Endodermal cell (in vitro differentiated cells): ENCODE results near the gene AMY2A. TPM values are rescaled to one million over a fixed set of nuclear protein-coding genes. Genes with fewer than 3 reads are reported as not detected.
"Not testable (repeated sequence)": the region's sequence is repeated elsewhere in the genome, so short reads cannot be mapped to it uniquely, and the experiment has no call there.

Experiments
- DNase-seq: peaks from one replicate; pipeline ENCODE4 v3.0.0-alpha.2; 2017
- H3K27ac ChIP-seq: 2 replicates; pipeline ENCODE4 v1.5.1; 2013; ENCODE audit warnings: mild to moderate bottlenecking, low read depth, low read length, moderate library complexity
- H3K27me3 ChIP-seq: 2 replicates; pipeline ENCODE4 v1.6.1; 2013; ENCODE audit warnings: mild to moderate bottlenecking, low read length, moderate library complexity; ENCODE audit not compliant: insufficient read depth, control insufficient read depth, poor library complexity, severe bottlenecking
- H3K36me3 ChIP-seq: 2 replicates; pipeline ENCODE4 v1.7.0; 2013; ENCODE audit warnings: mild to moderate bottlenecking, low read length, moderate library complexity; ENCODE audit not compliant: control insufficient read depth, insufficient read depth
- H3K4me1 ChIP-seq: one replicate; pipeline ENCODE4 v1.7.0; 2013; ENCODE audit warnings: low read length; ENCODE audit not compliant: control insufficient read depth, insufficient read depth
- H3K4me3 ChIP-seq: 2 replicates; pipeline ENCODE4 v1.5.1; 2013; ENCODE audit warnings: mild to moderate bottlenecking, low read length, moderate library complexity
- H3K9ac ChIP-seq: 2 replicates; pipeline ENCODE4 v1.6.1; 2013; ENCODE audit warnings: mild to moderate bottlenecking, low read length, moderate library complexity; ENCODE audit not compliant: poor library complexity, severe bottlenecking; ENCODE audit errors: extremely low read depth
- H3K9me3 ChIP-seq: 2 replicates; pipeline ENCODE4 v1.6.1; 2013; ENCODE audit warnings: mild to moderate bottlenecking, low read length, moderate library complexity; ENCODE audit not compliant: control insufficient read depth
- H3K27ac Mint-ChIP-seq: 2 replicates; pipeline ENCODE4 v1.8.0; 2020; ENCODE audit warnings: mixed read lengths
- H3K27me3 Mint-ChIP-seq: 2 replicates; pipeline ENCODE4 v1.8.0; 2021; ENCODE audit warnings: mild to moderate bottlenecking, mixed read lengths; ENCODE audit not compliant: insufficient read depth
- H3K36me3 Mint-ChIP-seq: 2 replicates; pipeline ENCODE4 v1.8.0; 2020; ENCODE audit warnings: low read depth, mixed read lengths
- H3K4me1 Mint-ChIP-seq: 2 replicates; pipeline ENCODE4 v1.8.0; 2020; ENCODE audit warnings: mixed read lengths
- H3K4me3 Mint-ChIP-seq: 2 replicates; pipeline ENCODE4 v1.8.0; 2020; ENCODE audit warnings: mild to moderate bottlenecking, moderate library complexity, mixed read lengths
- H3K9me3 Mint-ChIP-seq: 2 replicates; pipeline ENCODE4 v1.8.0; 2020; ENCODE audit warnings: mild to moderate bottlenecking, mixed read lengths
- WGBS, 2 experiments: methylation state at CpG; one replicate each; pipeline versions ENCODE4 v1.1.5 to v1.1.7; 2013; ENCODE audit warnings: missing lambda C conversion rate in 2 of 2, mixed read lengths in 1 of 2; ENCODE audit not compliant: insufficient coverage in 1 of 2, insufficient read length in 1 of 2; 5-methylcytosine and 5-hydroxymethylcytosine counted together
- total RNA-seq, 2 donors: library from RNA; stranded (reverse); fragmentation: NEBNext Ultra II Directional in 1 of 2; extraction: Animal tissue kit (Norgen Biotek cat#: 25700) in 1 of 2; gene quantifications; 2 replicates in 1 of 2; 3 replicates in 1 of 2; pipeline ENCODE4 v1.2.1, GENCODE V29; 2021

AMY2A gene
- total RNA-seq, 2 donors from 2014 or later, result not detected

- H3K4me3 Mint-ChIP-seq, DNase-seq, H3K27ac Mint-ChIP-seq, H3K4me1 Mint-ChIP-seq, H3K27me3 Mint-ChIP-seq, H3K4me3 ChIP-seq, H3K4me1 ChIP-seq, H3K9me3 Mint-ChIP-seq, H3K9me3 ChIP-seq, H3K27me3 ChIP-seq, H3K36me3 ChIP-seq, H3K27ac ChIP-seq, H3K9ac ChIP-seq, H3K36me3 Mint-ChIP-seq: not testable (repeated sequence)
- no CpG with 5 or more reads among the region's 5 CpGs for WGBS, 2 experiments
Measured at GRCh38 chr1:103655460-103655859, 38.2 kb downstream of the AMY2A start, which contains the start of gene AMY1A. Gene AMY1A (plus strand): TSS chr1:103655760. CDS start chr1:103656331, 571 bp downstream.

Other genes starting within 250 kb of the AMY2A start
- gene RNPC3, start 91.7 kb upstream of the AMY2A start, total RNA-seq, result 10 to 100 TPM; 16.9 to 19.4 TPM
- 1 to 10 TPM; 1.6 to 3.1 TPM for gene AMY2B, start 45.8 kb upstream of the AMY2A start, total RNA-seq
- gene AMY1A, start 38.3 kb downstream of the AMY2A start, total RNA-seq, result not detected
- gene AMY1B, start 78.8 kb downstream of the AMY2A start, total RNA-seq, result not detected
- gene AMY1C, start 132.5 kb downstream of the AMY2A start, total RNA-seq, result not detected